ENCODE data around the gene PRKACG.

PRKACG gene

GRCh38 chr9:68980341-68980914 is 33.5 kb downstream of the PRKACG start:
- no peak overlapping the region for H3K4me3 ChIP-seq (ENCODE audit: low read length)
- no peak overlapping the region for H3K9ac ChIP-seq (ENCODE audit: low read length)
- H3K36me3 ChIP-seq (ENCODE audit: control insufficient read depth, insufficient read depth, low read length, severe bottlenecking): no peaks in the 10 kb centered on the region
- H3K27me3 ChIP-seq (replicated peaks; ENCODE audit: control insufficient read depth, insufficient read depth, low read length): peaks cover 7% of the 10 kb centered on the region
- no peak for DNase-seq (ENCODE audit: low read depth)
- no peaks in the 10 kb centered on the region for H3K9me3 ChIP-seq (ENCODE audit: control insufficient read depth, low read length)
- H3K4me1 ChIP-seq (ENCODE audit: control insufficient read depth, insufficient read depth, low read length): no peaks in the 10 kb centered on the region

DNA sequence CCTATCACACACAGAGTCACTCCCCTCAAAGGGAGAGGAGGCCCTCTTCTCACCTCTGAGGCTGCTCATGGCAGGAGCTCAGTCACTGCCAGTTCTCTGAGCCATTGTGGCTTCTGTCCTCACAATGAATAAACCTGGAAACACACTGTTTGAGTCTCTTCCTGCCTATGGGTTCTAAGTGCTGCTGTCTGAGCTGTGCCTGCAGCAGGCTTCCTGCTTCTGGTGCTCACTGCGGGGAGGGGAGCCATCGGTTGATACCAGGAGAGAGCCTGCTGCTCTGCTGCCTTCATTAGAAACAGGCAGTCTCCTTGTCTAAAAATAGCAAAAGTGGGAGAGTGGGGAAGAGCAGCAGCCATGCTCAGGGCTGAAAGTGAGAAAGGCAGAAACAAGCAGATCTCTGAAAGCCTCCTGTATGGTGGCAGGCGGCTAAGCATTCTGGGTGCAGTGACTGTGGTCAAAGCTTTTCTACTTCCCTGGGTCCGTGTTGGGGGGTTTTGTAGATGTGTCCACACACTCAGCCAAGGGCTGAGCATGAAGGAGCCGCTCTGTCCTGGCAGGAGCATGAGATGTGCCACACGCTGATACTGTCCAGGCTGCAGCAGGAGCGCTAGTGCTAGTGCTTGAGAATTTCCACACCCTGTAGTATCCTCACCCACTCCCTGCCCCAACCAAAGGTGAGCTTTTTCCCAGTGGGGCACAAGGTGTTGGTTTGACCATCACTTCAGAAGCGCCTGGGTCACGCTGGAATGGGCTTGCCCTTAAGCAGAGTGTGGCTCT is 34.2 kb downstream of the PRKACG start:
- Histone ChIP-seq H3K36me3 (ENCODE audit: control insufficient read depth, insufficient read depth, low read length, severe bottlenecking) (no peaks in the 10 kb centered on the region), H3K4me1 (ENCODE audit: control insufficient read depth, insufficient read depth, low read length) (no peaks in the 10 kb centered on the region), H3K9ac (ENCODE audit: low read length) (no peak overlapping the region), H3K4me3 (ENCODE audit: low read length) (no peak overlapping the region), H3K27me3 (replicated peaks; ENCODE audit: control insufficient read depth, insufficient read depth, low read length) (peaks cover 7% of the 10 kb centered on the region), H3K9me3 (ENCODE audit: control insufficient read depth, low read length) (no peaks in the 10 kb centered on the region)
- no peak for DNase-seq (ENCODE audit: low read depth)

DNA sequence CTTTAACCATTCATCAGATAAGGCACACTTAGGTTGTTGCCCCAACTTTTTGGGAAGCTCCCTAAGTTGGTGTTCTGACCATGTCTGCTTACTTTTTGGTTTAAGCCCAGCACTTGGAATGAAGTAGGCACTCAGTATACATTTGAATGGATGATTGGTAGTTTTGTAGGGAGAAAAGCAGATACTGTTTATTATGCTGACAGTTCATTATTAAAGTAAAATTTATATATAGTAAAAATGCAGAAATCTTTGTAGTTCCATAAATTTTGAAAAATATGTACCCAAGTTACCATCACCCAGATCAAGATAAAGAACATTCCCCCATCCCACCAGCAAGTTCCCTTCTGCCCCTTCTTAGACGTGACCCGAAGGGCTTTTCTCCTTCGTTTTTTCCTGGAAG is 35.4 kb downstream of the PRKACG start:
- no peak overlapping the region for H3K9ac ChIP-seq (ENCODE audit: low read length)
- H3K4me3 ChIP-seq (ENCODE audit: low read length): no peak overlapping the region
- no peaks in the 10 kb centered on the region for H3K36me3 ChIP-seq (ENCODE audit: control insufficient read depth, insufficient read depth, low read length, severe bottlenecking)
- no peaks in the 10 kb centered on the region for H3K9me3 ChIP-seq (ENCODE audit: control insufficient read depth, low read length)
- no peaks in the 10 kb centered on the region for H3K4me1 ChIP-seq (ENCODE audit: control insufficient read depth, insufficient read depth, low read length)
- DNase-seq (ENCODE audit: low read depth): no peak
- peaks cover 7% of the 10 kb centered on the region for H3K27me3 ChIP-seq (replicated peaks; ENCODE audit: control insufficient read depth, insufficient read depth, low read length)

DNA sequence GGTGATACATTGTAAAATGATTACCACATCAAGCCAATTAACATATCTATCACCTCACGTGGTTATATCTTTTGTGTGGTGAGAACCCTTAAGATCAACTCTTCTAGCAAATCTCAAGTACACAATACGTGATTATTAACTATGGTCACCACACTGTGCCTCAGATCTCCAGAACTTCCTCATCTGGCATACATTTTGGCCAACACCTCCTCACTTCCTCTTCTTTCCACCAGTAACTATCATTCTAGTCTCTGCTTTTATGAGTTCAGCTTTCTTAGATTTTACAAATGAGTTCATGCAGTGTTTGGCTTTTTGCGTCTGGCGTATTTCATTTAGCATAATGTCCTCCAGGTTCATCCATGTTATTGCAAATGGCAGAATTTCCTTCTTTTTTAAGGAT is 35.8 kb downstream of the PRKACG start:
- H3K9ac ChIP-seq (ENCODE audit: low read length): no peak overlapping the region
- H3K9me3 ChIP-seq (ENCODE audit: control insufficient read depth, low read length): no peaks in the 10 kb centered on the region
- H3K36me3 ChIP-seq (ENCODE audit: control insufficient read depth, insufficient read depth, low read length, severe bottlenecking): no peaks in the 10 kb centered on the region
- no peak overlapping the region for H3K4me3 ChIP-seq (ENCODE audit: low read length)
- no peak for DNase-seq (ENCODE audit: low read depth)
- H3K4me1 ChIP-seq (ENCODE audit: control insufficient read depth, insufficient read depth, low read length): no peaks in the 10 kb centered on the region
- H3K27me3 ChIP-seq (replicated peaks; ENCODE audit: control insufficient read depth, insufficient read depth, low read length): peaks cover 7% of the 10 kb centered on the region

GRCh38 chr9:68975365-68976043 is 38.4 kb downstream of the PRKACG start:
- Histone ChIP-seq H3K4me1 (ENCODE audit: control insufficient read depth, insufficient read depth, low read length) (no peaks in the 10 kb centered on the region), H3K36me3 (ENCODE audit: control insufficient read depth, insufficient read depth, low read length, severe bottlenecking) (no peaks in the 10 kb centered on the region), H3K9ac (ENCODE audit: low read length) (no peak overlapping the region), H3K4me3 (ENCODE audit: low read length) (no peak overlapping the region), H3K9me3 (ENCODE audit: control insufficient read depth, low read length) (no peaks in the 10 kb centered on the region), H3K27me3 (replicated peaks; ENCODE audit: control insufficient read depth, insufficient read depth, low read length) (no peaks in the 10 kb centered on the region)
- no peak for DNase-seq (ENCODE audit: low read depth)

- no peak overlapping the region for H3K9ac ChIP-seq (ENCODE audit: low read length)
- no peak for DNase-seq (ENCODE audit: low read depth)
These were observed 39.0 kb downstream of the PRKACG start for GRCh38 chr9:68974901-68975300.

GRCh38 chr9:68974431-68974830 is 39.5 kb downstream of the PRKACG start:
- Histone ChIP-seq H3K9ac (ENCODE audit: low read length) (no peak overlapping the region), H3K4me3 (ENCODE audit: low read length) (no peak overlapping the region), H3K27me3 (replicated peaks; ENCODE audit: control insufficient read depth, insufficient read depth, low read length) (no peaks in the 10 kb centered on the region), H3K9me3 (ENCODE audit: control insufficient read depth, low read length) (no peaks in the 10 kb centered on the region), H3K4me1 (ENCODE audit: control insufficient read depth, insufficient read depth, low read length) (no peaks in the 10 kb centered on the region), H3K36me3 (ENCODE audit: control insufficient read depth, insufficient read depth, low read length, severe bottlenecking) (no peaks in the 10 kb centered on the region)
- no peak for DNase-seq (ENCODE audit: low read depth)

More at GRCh38 chr9:68974901-68975300, 39.0 kb downstream of the PRKACG start:
- Histone ChIP-seq H3K4me3 (ENCODE audit: low read length) (no peak overlapping the region), H3K27me3 (replicated peaks; ENCODE audit: control insufficient read depth, insufficient read depth, low read length) (no peaks in the 10 kb centered on the region), H3K9me3 (ENCODE audit: control insufficient read depth, low read length) (no peaks in the 10 kb centered on the region), H3K4me1 (ENCODE audit: control insufficient read depth, insufficient read depth, low read length) (no peaks in the 10 kb centered on the region), H3K36me3 (ENCODE audit: control insufficient read depth, insufficient read depth, low read length, severe bottlenecking) (no peaks in the 10 kb centered on the region)

GRCh38 chr9:68973619-68974018 is 40.3 kb downstream of the PRKACG start:
- Histone ChIP-seq H3K4me1 (ENCODE audit: control insufficient read depth, insufficient read depth, low read length) (no peaks in the 10 kb centered on the region), H3K27me3 (replicated peaks; ENCODE audit: control insufficient read depth, insufficient read depth, low read length) (no peaks in the 10 kb centered on the region), H3K4me3 (ENCODE audit: low read length) (no peak overlapping the region), H3K9ac (ENCODE audit: low read length) (no peak overlapping the region), H3K9me3 (ENCODE audit: control insufficient read depth, low read length) (no peaks in the 10 kb centered on the region), H3K36me3 (ENCODE audit: control insufficient read depth, insufficient read depth, low read length, severe bottlenecking) (no peaks in the 10 kb centered on the region)
- DNase-seq (ENCODE audit: low read depth): no peak

GRCh38 chr9:68970151-68970550 is 43.8 kb downstream of the PRKACG start:
- no peak overlapping the region for H3K4me3 ChIP-seq (ENCODE audit: low read length)
- peaks cover 10% of the 10 kb centered on the region for H3K27me3 ChIP-seq (replicated peaks; ENCODE audit: control insufficient read depth, insufficient read depth, low read length)
- no peak overlapping the region for H3K9ac ChIP-seq (ENCODE audit: low read length)
- no peaks in the 10 kb centered on the region for H3K9me3 ChIP-seq (ENCODE audit: control insufficient read depth, low read length)
- H3K36me3 ChIP-seq (ENCODE audit: control insufficient read depth, insufficient read depth, low read length, severe bottlenecking): no peaks in the 10 kb centered on the region
- no peak for DNase-seq (ENCODE audit: low read depth)
- no peaks in the 10 kb centered on the region for H3K4me1 ChIP-seq (ENCODE audit: control insufficient read depth, insufficient read depth, low read length)

- Histone ChIP-seq H3K9ac (ENCODE audit: low read length) (no peak overlapping the region), H3K9me3 (ENCODE audit: control insufficient read depth, low read length) (no peaks in the 10 kb centered on the region), H3K27me3 (replicated peaks; ENCODE audit: control insufficient read depth, insufficient read depth, low read length) (peaks cover 13% of the 10 kb centered on the region), H3K4me1 (ENCODE audit: control insufficient read depth, insufficient read depth, low read length) (no peaks in the 10 kb centered on the region), H3K36me3 (ENCODE audit: control insufficient read depth, insufficient read depth, low read length, severe bottlenecking) (no peaks in the 10 kb centered on the region), H3K4me3 (ENCODE audit: low read length) (no peak overlapping the region)
- no peak for DNase-seq (ENCODE audit: low read depth)
These were observed 44.4 kb downstream of the PRKACG start for GRCh38 chr9:68969538-68969937.

- no peak for DNase-seq (ENCODE audit: low read depth)
- Histone ChIP-seq H3K9me3 (ENCODE audit: control insufficient read depth, low read length) (no peaks in the 10 kb centered on the region), H3K9ac (ENCODE audit: low read length) (no peak overlapping the region), H3K4me1 (ENCODE audit: control insufficient read depth, insufficient read depth, low read length) (no peaks in the 10 kb centered on the region), H3K36me3 (ENCODE audit: control insufficient read depth, insufficient read depth, low read length, severe bottlenecking) (no peaks in the 10 kb centered on the region), H3K4me3 (ENCODE audit: low read length) (no peak overlapping the region), H3K27me3 (replicated peaks; ENCODE audit: control insufficient read depth, insufficient read depth, low read length) (peaks cover 15% of the 10 kb centered on the region)
These were observed 46.1 kb downstream of the PRKACG start for GRCh38 chr9:68967800-68968199.

All from adipocyte (in vitro differentiated cells).